ENCODE data around the gene CRYGS.

DNA sequence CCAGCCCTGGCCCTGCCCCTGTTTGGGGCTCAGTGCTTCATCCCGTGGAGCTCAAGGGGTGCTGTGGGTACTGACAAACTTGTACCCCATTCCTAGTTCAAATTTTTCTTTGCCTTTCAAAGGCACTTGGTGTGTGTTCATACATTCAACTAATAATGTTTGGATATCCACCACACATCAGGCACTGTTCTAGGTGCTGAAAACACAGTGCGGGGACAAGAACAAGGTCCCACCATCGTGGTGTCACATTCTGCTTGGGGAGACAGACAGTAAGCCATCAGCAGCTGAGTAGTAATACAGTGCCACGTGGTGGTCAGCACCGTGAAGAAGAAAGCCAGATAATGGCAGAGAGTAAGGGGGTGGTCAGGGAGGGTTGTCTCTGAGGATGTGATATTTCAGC, 32.5 kb downstream of the CRYGS start:
- TF ChIP-seq, protein P1, sequence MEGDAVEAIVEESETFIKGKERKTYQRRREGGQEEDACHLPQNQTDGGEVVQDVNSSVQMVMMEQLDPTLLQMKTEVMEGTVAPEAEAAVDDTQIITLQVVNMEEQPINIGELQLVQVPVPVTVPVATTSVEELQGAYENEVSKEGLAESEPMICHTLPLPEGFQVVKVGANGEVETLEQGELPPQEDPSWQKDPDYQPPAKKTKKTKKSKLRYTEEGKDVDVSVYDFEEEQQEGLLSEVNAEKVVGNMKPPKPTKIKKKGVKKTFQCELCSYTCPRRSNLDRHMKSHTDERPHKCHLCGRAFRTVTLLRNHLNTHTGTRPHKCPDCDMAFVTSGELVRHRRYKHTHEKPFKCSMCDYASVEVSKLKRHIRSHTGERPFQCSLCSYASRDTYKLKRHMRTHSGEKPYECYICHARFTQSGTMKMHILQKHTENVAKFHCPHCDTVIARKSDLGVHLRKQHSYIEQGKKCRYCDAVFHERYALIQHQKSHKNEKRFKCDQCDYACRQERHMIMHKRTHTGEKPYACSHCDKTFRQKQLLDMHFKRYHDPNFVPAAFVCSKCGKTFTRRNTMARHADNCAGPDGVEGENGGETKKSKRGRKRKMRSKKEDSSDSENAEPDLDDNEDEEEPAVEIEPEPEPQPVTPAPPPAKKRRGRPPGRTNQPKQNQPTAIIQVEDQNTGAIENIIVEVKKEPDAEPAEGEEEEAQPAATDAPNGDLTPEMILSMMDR (IDR thresholded peaks at IDR 0.05), result no peak
- TF ChIP-seq POLR2A (IDR thresholded peaks at IDR 0.05), result no peak

Measured in thyroid gland (tissue), 4 donors.